ENCODE measurements around the gene PSG2. TPM values are rescaled to one million over a fixed set of nuclear protein-coding genes. Genes with fewer than 3 reads are reported as not detected.

Gene PSG2
- total RNA-seq: not detected in 2 replicates

GRCh38 chr19:43082601-43083000 lies at the start of gene PSG2:
Gene PSG2, minus strand, starts transcription at chr19:43082701. Its CDS starts 132 bp downstream, at chr19:43082569.

GRCh38 chr19:43026369-43026768 lies 56.1 kb downstream of the PSG2 start, which contains the start of gene PSG11:
Gene PSG11, minus strand, starts transcription at chr19:43026469. Its CDS starts 97 bp downstream, at chr19:43026372.

Other genes starting within 250 kb of the PSG2 start
- not detected in 2 replicates for gene PSG1, start 203.0 kb downstream of the PSG2 start, total RNA-seq
- not detected in 2 replicates for gene PSG6, start 164.8 kb downstream of the PSG2 start, total RNA-seq
- not detected in 2 replicates for gene PSG7, start 145.5 kb downstream of the PSG2 start, total RNA-seq
- not detected in 2 replicates for gene PSG11, start 56.2 kb downstream of the PSG2 start, total RNA-seq
- 0.25 and 0.33 TPM in 2 replicates for gene PSG5, start 103.8 kb upstream of the PSG2 start, total RNA-seq
- gene PSG4, start 122.9 kb upstream of the PSG2 start, total RNA-seq: 0.16 TPM in 1 of 2 replicates, not detected in the other
- gene PSG9, start 186.8 kb upstream of the PSG2 start, total RNA-seq: 0.13 TPM in 1 of 2 replicates, not detected in the other